ENCODE results near the gene CDHR1.

Gene CDHR1

DNA sequence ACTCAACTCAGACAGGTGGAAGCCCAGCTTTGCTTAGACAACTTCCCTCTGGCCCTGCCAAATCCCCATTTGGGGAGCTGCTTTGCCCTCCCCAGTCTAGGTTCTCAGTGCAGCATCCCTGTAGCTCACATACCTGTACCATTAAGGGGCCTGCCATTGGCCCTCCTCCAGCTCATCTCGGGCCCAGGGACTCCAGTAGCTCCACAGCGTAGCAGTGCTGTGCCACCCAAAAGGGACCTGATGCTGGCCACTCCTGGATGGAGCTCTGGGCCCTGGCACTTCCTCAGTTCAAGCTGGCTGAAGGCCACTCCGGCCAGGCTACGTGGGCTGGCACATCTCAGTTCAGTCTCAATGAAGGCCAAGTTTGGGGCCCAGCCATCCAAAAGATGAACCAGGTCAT lies 39.6 kb downstream of the CDHR1 start:
- DNase-seq (ENCODE audit: low read depth), result no peak

DNA sequence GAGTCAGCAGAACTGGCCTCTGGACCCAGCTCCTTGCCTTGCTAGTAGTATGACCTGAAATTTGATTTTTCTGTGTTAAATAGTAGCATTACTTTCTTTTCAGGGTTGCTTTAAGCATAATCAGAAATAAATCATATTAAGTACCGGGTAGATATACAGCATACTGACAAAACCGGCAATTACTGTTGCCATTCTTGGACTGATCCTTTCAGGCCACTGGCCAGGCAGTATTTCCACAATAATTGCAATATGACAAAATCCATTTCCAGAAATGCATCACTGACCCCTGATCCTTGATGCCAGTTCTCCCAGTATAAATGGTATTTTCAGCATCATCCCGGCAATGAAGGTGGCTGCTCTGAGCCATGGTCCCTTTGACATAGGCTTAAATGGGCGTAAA lies 40.1 kb downstream of the CDHR1 start:
- DNase-seq (ENCODE audit: low read depth), result no peak

GRCh38 chr10:84235096-84235495 lies 40.8 kb downstream of the CDHR1 start:
- no peak for DNase-seq (ENCODE audit: low read depth)

- no peak for DNase-seq (ENCODE audit: low read depth)
These were observed 42.5 kb downstream of the CDHR1 start for GRCh38 chr10:84236807-84237198.

GRCh38 chr10:84237199-84238051 lies 43.1 kb downstream of the CDHR1 start:
- DNase-seq (ENCODE audit: low read depth), result no peak

GRCh38 chr10:84238909-84239308 lies 44.6 kb downstream of the CDHR1 start:
- no peak for DNase-seq (ENCODE audit: low read depth)

DNA sequence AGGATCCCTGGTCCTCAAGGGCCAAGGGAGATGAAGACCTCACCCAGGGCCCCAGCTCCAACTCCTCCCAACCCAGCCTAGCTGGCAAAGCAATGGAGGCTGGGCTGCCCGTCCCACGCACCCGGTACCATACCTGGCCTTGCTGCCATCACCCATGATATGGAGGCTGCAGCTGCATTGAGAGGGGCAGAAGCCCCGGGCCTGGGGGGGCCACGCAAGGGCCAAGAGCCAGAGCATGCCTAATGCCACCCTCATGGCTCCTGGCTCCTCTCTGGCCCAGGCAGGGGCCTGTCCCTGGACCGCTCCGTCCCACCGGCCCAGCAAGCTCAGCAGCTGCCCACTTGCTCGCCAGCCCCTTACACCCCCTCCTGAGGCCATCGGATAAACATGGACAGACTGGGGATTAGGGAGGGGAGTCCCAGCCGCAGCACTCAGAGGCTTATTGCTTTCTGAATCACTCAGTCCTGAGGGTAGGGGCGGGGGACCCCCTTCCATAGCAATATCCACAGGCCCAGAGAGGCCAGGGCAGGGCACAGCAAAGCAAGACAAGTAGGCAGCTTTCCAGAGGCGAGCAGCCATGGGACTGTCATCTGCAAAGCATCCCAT lies 47.0 kb downstream of the CDHR1 start, which contains the start of gene LRIT1:
TSS of gene LRIT1 (minus strand) at position 362 of the 606 bp plus-strand sequence. CDS start at position 255, 107 bp downstream.
- DNase-seq (ENCODE audit: low read depth), result no peak

GRCh38 chr10:84243759-84244158 lies 49.4 kb downstream of the CDHR1 start:
- no peak for DNase-seq (ENCODE audit: low read depth)

- DNase-seq (ENCODE audit: low read depth), result no peak
These were observed 50.4 kb downstream of the CDHR1 start, which contains the start of gene RGR for GRCh38 chr10:84244651-84245270. RGR (plus strand) TSS chr10:84245053; CDS start chr10:84245091, 38 bp downstream.

GRCh38 chr10:84247496-84247895 lies 53.2 kb downstream of the CDHR1 start:
- no peak for DNase-seq (ENCODE audit: low read depth)

DNA sequence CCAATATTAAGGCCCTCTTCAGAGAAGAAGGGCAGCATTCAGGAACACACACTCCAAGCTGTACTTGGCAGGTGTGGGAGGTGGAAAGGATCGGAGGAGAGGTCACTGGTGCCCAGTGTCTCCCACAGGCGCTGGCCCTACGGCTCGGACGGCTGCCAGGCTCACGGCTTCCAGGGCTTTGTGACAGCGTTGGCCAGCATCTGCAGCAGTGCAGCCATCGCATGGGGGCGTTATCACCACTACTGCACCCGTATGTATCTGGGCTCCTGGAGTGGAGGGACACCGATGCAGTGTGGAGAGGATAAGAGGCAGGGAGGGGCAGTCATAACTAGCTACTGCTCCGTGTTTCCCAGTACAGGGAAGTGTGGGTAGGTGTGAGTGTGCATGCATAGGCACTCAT lies 54.5 kb downstream of the CDHR1 start:
- DNase-seq (ENCODE audit: low read depth), result no peak

DNA sequence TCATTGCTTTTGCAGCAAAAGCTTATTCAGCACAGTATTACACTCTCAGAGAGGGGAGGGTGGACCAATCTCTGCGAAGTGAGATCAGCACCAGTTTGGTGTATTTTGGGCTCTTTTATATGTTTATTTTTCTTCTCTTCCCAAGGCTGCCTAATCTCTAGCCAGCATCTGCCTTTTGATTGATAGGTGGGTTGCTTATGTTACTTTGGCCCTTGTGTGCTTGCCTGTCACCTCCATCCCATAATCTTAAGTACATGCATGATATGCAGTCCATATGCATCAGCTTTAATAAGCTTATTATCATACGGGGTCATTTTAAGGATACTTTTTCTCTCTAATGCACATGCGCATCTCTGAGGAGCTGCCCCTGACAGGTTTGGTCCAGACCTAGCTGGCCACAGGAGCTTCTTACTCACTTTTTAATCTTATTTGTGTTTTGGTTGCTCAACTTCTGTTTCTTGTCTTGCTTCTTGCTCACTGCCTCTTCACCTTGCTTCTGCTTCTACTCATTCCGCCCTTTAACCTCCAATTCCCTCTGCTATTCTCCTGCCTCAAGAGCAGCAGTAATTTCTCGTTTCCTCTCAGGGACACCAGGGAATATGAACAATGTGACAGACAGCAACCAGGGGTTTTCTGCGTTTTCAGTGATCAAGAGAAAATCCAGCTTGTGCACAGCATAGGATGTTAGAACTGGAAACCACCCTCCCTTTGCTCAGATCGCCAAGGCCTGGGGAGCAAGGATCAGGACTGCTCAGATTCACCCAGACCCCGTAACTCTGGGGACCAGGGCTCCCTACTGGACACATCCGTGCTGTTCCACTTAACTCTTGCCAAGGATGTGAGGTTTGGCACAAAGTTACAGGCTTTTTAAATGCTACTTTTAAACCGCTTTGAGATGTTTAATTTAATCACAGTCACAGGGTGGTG lies 60.5 kb downstream of the CDHR1 start:
- no peak for DNase-seq (ENCODE audit: low read depth)

DNA sequence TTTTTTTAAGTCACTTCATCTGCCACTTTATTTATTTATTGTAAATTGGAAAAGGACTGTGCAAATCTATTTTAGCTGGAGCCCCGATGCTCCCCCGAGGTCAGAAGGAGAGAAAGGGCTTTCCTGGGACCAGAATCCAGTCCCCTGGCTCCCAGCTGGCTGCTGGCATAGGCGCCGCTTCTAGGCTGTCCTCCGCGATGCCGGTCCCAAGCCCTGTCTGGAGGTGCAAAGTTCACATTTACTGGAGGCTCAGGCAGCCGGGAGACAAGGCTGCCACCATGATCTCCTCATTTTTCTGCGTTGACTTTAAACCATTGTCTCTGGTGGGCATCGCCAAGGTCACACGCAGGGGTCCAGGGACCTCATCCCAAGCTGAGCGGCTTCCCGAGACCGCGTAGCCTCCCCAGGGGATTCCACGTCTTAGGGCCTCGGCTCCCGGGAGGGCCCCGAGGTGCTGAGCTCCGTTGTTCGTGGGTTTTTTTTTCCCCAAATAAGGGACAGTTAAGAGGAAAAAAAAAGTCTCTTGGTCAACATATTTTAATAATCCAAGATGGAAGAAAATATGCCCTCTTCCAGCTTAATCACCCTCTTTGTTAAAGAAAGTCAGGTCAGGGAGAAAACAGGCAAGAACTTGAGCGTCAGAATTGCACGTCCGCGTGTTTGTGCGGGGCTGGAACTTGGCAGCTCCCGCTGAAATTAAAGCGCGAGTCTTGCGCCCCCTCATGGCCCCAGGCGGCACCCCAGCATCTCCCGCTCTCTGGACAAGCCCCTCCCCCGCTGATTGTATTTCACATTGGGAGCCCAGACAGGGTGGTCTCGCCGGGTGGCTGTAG lies 62.4 kb downstream of the CDHR1 start:
- peak; percentile 20 for DNase-seq (ENCODE audit: low read depth)

DNA sequence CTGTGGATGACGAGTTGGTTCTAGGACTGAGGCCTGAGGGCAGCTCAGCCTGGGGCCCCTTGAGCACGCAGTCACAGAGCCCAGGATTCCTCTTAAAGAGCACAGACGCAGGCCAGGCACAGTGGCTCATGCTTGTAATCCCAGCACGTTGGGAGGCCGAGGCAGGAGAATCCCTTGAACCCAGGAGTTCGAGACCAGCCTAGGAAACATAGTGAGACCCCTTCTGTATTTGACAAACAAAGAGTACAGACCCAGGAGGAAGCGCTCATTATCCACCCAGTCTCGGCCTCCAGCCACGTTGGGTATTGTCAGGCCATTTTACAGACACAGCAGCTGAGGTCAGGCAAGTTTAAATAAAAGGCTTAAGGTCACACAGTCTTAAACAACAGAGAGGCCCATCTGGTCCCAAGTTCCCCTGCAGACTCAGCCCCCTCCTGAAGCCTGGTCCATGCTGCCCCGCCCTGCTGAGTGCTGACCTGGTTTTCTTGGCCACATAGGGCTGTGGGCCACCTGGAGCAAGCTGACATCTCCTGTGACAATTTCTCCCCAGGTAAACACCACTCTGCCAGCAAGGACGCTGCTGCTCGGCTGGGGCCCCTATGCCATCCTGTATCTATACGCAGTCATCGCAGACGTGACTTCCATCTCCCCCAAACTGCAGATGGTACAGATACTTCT lies 63.1 kb downstream of the CDHR1 start:
- no peak for DNase-seq (ENCODE audit: low read depth)

GRCh38 chr10:84258034-84258695 lies 63.8 kb downstream of the CDHR1 start:
- DNase-seq (ENCODE audit: low read depth), result no peak

GRCh38 chr10:84261236-84261915 lies 67.0 kb downstream of the CDHR1 start:
- DNase-seq (ENCODE audit: low read depth), result no peak

DNA sequence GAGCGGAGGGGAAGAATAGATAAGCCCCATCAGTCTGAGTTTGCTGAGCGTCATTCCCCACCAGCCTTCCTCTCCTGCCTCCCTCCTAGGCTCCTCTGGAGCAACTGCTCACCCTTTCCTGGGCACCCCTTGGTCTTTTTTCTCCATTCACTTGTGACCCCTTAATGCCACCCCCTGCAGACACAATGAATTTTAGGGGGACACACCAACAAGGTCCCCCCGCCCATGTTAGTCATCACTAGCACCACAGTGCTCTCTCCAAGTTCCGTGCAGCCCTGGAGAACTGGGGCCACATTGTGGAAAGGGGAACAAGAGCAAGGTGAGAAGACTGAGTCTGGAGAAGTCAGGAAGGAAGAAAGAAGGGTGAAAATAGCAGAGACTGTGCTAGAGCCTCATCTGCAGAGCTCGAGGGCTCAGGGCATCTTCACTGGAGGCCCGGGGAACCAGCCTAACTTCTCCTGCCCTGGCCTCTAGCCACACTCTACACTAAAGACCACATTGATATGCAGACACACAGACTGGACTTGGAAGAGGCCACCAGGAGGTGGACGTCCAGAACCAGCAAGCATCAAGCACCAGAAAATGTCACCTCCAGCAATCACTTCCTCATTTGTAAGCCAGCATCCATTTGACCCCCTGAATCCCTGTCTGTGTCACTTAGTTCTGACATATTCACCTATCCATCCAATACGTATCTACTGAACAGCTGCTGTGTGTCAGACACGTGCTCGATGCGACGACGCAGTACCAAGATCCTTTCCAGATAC lies 68.0 kb downstream of the CDHR1 start:
- no peak for DNase-seq (ENCODE audit: low read depth)

- DNase-seq (ENCODE audit: low read depth), result no peak
These were observed 69.4 kb downstream of the CDHR1 start for GRCh38 chr10:84263716-84264115.

Data from activated T-helper 9 cell treated with anti-CD3 and anti-CD28 coated beads, Interleukin-2, amount 50 U/mL, for 16 hours (primary cell).